GM19239 (cell line): Measurements from ENCODE around the gene ETV5.

Experiments
- DNase-seq: peaks from one replicate; pipeline ENCODE4 v3.0.0; 2011; ENCODE audit warnings: low spot score; ENCODE audit not compliant: insufficient read length
- FAIRE-seq: peaks from 2 replicates; lab custom pipeline; 2011; peaks lifted over from hg19 to GRCh38; lab: Jason Lieb, UNC

The ETV5 gene

GRCh38 chr3:186073641-186074040 is 35.2 kb downstream of the ETV5 start:
- DNase-seq = no peak
- no peak for FAIRE-seq

GRCh38 chr3:186070996-186071395 is 37.9 kb downstream of the ETV5 start:
- DNase-seq (no peak), FAIRE-seq (no peak)

GRCh38 chr3:186070550-186070949 is 38.3 kb downstream of the ETV5 start:
- DNase-seq (no peak), FAIRE-seq (no peak)

GRCh38 chr3:186070133-186070532 is 38.8 kb downstream of the ETV5 start:
- no peak for FAIRE-seq

GRCh38 chr3:186069199-186069598 is 39.7 kb downstream of the ETV5 start:
- no peak for DNase-seq
- no peak for FAIRE-seq

More at GRCh38 chr3:186070133-186070532, 38.8 kb downstream of the ETV5 start:
- DNase-seq = no peak

- FAIRE-seq = no peak
Measured at GRCh38 chr3:186068243-186068552, 40.7 kb downstream of the ETV5 start.

GRCh38 chr3:186067360-186068242 is 41.3 kb downstream of the ETV5 start:
- DNase-seq (peak; percentile 19), FAIRE-seq (peak; percentile 55)

More at GRCh38 chr3:186068243-186068552, 40.7 kb downstream of the ETV5 start:
- DNase-seq = no peak

- FAIRE-seq (peak; percentile 73), DNase-seq (peak; percentile 24)
Measured at GRCh38 chr3:186060222-186060621, 48.7 kb downstream of the ETV5 start.

- FAIRE-seq = no peak
Measured at GRCh38 chr3:186059192-186059591, 49.7 kb downstream of the ETV5 start.

GRCh38 chr3:186058225-186058624 is 50.7 kb downstream of the ETV5 start:
- FAIRE-seq = no peak
- DNase-seq = no peak

More at GRCh38 chr3:186059192-186059591, 49.7 kb downstream of the ETV5 start:
- no peak for DNase-seq

- no peak for DNase-seq
- FAIRE-seq = no peak
Measured at GRCh38 chr3:186057594-186057993, 51.3 kb downstream of the ETV5 start.

- DNase-seq (no peak), FAIRE-seq (no peak)
Measured at GRCh38 chr3:186054792-186055352, 54.0 kb downstream of the ETV5 start.

GRCh38 chr3:186053954-186054791 is 54.7 kb downstream of the ETV5 start:
- FAIRE-seq (no peak), DNase-seq (no peak)

GRCh38 chr3:186052096-186052840 is 56.6 kb downstream of the ETV5 start:
- FAIRE-seq (no peak), DNase-seq (no peak)

- DNase-seq (no peak), FAIRE-seq (no peak)
Measured at GRCh38 chr3:186049001-186049400, 59.9 kb downstream of the ETV5 start.

GRCh38 chr3:186048119-186048518 is 60.8 kb downstream of the ETV5 start:
- DNase-seq = no peak
- FAIRE-seq = no peak

GRCh38 chr3:186046838-186047237 is 62.1 kb downstream of the ETV5 start:
- no peak for FAIRE-seq
- DNase-seq = no peak

GRCh38 chr3:186044968-186045367 is 63.9 kb downstream of the ETV5 start:
- FAIRE-seq = no peak

GRCh38 chr3:186044427-186044826 is 64.5 kb downstream of the ETV5 start:
- DNase-seq (no peak), FAIRE-seq (no peak)

More at GRCh38 chr3:186044968-186045367, 63.9 kb downstream of the ETV5 start:
- no peak for DNase-seq
